HUES6 (cell line): Measurements from ENCODE around the gene CTDSPL.
"Not testable (repeated sequence)": the region's sequence is repeated elsewhere in the genome, so short reads cannot be mapped to it uniquely, and the experiment has no call there.

Source experiments
- H3K27ac ChIP-seq: 2 replicates; pipeline ENCODE4 v1.7.0; 2013; ENCODE audit warnings: low read depth, mild to moderate bottlenecking, low read length, inconsistent platforms
- H3K27me3 ChIP-seq: 2 replicates; pipeline ENCODE4 v1.6.1; 2013; ENCODE audit warnings: low read length; ENCODE audit not compliant: control insufficient read depth, insufficient read depth
- H3K36me3 ChIP-seq: 2 replicates; pipeline ENCODE4 v1.6.1; 2013; ENCODE audit warnings: low read length; ENCODE audit not compliant: control insufficient read depth, insufficient read depth
- H3K4me1 ChIP-seq: 2 replicates; pipeline ENCODE4 v1.6.1; 2013; ENCODE audit warnings: low read length; ENCODE audit not compliant: control insufficient read depth, insufficient read depth
- H3K4me3 ChIP-seq: 2 replicates; pipeline ENCODE4 v1.5.1; 2013; ENCODE audit warnings: low read depth, low read length
- H3K9ac ChIP-seq: one replicate; pipeline ENCODE4 v1.6.1; 2013; ENCODE audit warnings: mild to moderate bottlenecking, low read length
- H3K9me3 ChIP-seq: 2 replicates; pipeline ENCODE4 v1.6.1; 2013; ENCODE audit warnings: low read depth, low read length; ENCODE audit not compliant: control insufficient read depth, insufficient read depth

Gene CTDSPL

DNA sequence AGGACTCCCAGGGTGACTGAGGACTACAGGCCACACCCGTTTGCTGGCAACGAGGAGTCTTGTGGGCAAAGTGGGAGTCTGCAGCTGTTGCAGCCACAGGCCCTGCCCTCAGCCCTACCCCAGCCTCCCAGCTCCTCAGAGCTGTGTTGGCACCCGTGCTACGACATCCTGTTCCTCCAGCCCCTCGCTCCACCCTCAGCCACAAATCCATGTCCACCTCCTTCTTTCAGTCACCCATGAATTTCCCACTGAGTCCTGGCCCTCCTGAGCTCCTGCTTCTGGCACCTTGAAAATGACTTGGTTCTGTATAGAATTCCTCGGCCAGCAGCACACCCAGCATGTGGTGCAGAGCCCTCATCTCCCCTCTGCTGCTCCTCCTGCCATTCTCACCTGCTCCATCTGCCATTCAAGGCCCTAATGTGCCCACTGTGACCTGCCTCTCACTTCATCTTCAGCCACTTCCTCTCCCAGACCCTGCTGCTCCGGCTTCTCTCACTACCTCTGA lies 108.0 kb downstream of the CTDSPL start:
- Histone ChIP-seq H3K9ac (no peak overlapping the region), H3K36me3 (no peaks in the 10 kb centered on the region), H3K4me3 (no peak overlapping the region), H3K9me3 (no peaks in the 10 kb centered on the region), H3K4me1 (peaks cover 8% of the 10 kb centered on the region; the same call in 1 of the 2 replicates), H3K27me3 (no peaks in the 10 kb centered on the region), H3K27ac (no peak overlapping the region)

DNA sequence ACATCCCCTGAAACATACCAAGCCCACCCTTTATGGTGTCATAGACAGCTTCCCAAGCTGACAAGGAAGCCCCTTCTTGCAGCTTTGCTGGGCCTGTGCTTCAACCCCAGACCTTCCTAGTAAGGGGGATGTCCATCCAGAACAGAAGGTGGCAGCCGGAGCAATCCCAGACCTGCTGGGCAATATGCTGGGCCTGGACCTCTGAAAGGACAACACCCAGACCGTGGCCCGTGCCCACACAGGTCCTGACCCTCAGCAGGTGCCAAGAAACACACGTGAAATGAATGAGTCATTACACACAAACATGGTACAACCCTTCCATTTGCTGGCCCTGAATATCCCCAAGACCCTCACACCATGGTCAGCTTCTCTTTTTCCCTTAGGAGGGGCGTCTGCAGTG lies 109.1 kb downstream of the CTDSPL start:
- Histone ChIP-seq H3K9me3 (no peaks in the 10 kb centered on the region), H3K4me1 (peaks cover 8% of the 10 kb centered on the region; the same call in 1 of the 2 replicates), H3K4me3 (no peak overlapping the region), H3K27me3 (no peaks in the 10 kb centered on the region), H3K9ac (no peak overlapping the region), H3K36me3 (peaks cover 3% of the 10 kb centered on the region), H3K27ac (no peak overlapping the region)

DNA sequence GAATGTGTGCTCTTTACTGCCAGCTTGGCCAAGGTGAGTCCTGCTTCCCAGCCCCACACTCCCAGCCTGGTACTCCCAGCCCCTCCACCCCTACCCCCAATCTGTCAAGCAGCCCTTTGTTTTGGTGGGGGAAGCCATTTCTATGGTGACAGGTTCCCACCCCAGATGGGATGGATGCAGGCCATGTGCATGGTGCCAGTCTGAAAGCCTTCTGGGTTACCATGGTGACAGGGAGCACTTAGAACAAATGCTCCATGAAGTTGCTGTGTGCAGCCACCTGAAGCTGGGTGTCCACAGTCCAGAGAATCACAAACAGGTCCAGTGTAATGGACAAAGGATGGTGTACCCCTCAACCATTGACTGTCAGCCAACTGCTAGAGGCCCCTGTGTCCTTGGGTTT lies 109.8 kb downstream of the CTDSPL start:
- Histone ChIP-seq H3K27me3 (no peaks in the 10 kb centered on the region), H3K4me1 (peaks cover 8% of the 10 kb centered on the region; the same call in 1 of the 2 replicates), H3K9me3 (no peaks in the 10 kb centered on the region), H3K36me3 (peaks cover 7% of the 10 kb centered on the region), H3K27ac (no peak overlapping the region), H3K9ac (no peak overlapping the region), H3K4me3 (no peak overlapping the region)

DNA sequence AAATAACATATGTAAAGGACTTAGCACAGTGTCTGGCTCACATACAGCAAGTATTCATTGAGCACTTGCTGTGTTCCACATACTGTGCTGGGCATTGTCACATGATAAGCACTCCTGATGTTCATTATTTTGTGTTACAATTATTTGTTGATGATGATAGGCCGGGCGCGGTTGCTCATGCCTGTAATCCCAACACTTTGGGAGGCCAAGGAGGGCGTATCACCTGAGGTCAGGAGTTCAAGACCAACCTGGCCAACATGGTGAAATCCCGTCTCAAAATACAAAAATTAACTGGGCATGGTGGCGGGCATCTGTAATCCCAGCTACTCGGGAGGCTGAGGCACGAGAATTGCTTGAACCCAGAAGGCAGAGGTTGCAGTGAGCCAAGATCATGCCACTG lies 110.4 kb downstream of the CTDSPL start:
- H3K36me3 ChIP-seq, H3K27ac ChIP-seq, H3K9ac ChIP-seq, H3K27me3 ChIP-seq, H3K9me3 ChIP-seq, H3K4me3 ChIP-seq, H3K4me1 ChIP-seq: not testable (repeated sequence)

DNA sequence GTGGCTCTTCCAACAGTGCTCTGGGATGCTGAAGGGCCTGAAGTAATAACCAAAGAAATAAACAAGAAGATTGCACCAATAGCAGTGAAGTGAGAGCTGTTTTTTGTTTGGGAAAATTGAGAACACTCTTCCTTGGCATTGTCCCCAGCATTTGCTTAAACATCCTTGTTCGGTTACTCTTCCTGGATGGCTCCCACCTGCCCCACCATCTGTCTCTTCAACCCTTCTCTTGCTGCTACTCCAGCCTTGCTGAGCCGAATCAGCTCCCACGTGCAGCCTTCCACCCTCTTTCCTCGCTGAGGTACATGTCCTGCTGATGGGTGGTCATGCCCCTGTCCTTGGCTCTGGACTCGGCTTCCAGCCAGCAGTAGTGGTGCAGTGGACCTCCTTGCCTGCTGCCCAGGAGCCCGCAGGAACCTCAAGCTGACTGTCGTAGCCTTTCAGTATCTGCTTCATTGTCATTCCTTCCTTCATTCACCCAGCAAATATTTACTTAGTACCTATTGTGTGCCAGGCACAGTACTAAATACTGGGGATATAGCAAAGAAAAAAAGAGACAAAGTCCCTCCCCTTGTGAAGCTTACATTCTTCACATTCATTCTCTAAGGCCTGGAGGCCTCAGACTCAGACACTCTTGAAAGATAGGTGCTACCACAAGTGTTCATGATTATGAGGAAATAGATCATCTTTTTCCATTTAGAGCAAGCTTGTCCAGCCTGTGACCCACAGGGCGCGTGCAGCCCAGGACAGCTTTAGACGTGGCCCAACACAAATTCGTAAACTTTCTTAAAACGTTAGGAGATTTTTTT lies 111.8 kb downstream of the CTDSPL start:
- no peaks in the 10 kb centered on the region for H3K27me3 ChIP-seq
- no peaks in the 10 kb centered on the region for H3K9me3 ChIP-seq
- H3K4me1 ChIP-seq = peaks cover 8% of the 10 kb centered on the region; the same call in 1 of the 2 replicates
- H3K36me3 ChIP-seq = peaks cover 10% of the 10 kb centered on the region
- no peak overlapping the region for H3K27ac ChIP-seq
- no peak overlapping the region for H3K4me3 ChIP-seq
- no peak overlapping the region for H3K9ac ChIP-seq

DNA sequence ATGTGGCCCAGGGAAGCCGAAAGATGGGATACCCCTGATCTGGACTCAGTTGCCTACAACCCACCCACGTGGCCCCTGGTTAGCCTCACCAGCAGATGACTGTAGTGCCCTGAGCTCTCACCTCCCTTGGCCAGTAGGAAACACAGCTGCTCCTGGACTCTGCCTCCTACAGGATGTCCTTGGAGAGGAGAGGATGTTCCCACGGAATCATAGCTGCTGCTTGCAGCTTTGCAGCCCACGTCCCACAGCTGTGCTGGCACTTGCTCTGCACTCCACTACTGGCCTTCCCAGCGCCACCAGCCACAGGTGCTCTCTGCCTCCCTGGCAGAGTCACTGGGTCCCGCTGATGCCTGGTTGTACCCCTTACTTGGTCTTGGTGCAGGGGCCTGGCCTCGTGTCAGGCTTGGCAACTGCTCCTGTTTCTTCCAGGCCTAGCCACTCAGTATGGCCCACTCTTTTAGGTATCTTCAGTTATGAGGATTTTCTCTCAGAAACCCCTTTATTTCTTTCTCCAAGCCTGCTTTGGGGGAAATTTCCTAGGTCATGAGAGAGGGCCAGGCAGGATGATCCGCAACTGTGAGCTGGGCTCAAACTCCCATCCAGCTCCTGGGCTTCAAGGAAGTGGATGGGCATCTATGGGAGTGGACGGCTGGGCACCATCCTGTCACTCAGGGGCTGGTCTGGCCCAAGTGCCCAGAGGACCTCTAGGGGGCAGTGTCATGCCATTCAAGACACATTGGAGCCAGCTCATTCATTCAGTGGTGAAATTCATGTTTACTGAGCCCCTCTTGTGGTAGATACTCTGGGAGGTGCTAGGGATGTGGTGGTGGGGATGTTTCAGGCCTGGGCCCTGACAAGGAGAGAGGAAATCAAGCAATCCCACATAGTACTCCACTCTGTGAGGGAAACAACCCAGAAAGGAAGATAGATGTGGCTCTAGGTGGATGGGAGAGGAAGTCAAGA lies 112.7 kb downstream of the CTDSPL start:
- no peak overlapping the region for H3K4me3 ChIP-seq
- no peaks in the 10 kb centered on the region for H3K27me3 ChIP-seq
- H3K27ac ChIP-seq = no peak overlapping the region

DNA sequence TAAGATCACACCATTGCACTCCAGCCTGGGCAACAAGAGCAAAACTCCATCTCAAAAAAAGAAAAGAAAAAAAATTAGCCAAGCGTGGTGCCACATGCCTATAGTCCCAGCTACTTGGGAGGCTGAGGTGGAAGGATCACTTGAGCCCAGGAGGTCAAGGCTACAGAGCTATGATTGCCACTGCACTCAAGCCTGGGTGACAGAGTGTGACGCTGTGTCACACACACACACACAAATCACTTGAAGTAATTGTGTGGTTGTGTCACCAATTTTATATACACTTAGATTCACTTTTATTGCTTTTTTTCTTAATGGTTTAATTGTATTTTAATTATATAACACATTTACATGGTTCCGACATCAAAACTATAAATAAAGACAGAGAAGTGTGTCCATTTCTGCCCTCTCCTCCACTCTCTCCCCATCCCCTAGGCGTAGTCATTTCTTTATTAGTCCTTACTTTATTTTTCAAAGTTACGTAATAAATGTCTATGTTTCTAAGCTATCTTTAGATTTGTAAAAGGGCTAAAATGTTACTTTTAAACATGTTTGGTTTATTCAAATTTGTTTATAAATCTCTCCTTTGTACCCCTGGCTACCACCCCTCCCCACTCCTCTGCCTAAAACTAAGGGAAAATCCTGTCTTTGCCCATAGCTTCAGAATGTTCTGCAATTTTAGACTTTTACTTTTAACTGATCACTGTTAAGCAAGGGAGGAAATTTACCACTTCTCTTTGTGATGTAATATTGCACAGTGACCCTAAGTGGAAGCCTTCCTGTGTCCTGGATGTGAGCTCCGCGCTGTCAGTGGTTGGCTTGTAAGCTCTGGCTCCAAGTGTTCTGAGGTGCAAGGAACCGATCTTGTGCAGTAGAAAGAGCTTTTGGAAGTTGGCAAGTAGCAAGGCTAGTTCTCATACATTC lies 118.1 kb downstream of the CTDSPL start:
- Histone ChIP-seq H3K36me3 (peaks cover 22% of the 10 kb centered on the region), H3K4me1 (no peaks in the 10 kb centered on the region), H3K9me3 (no peaks in the 10 kb centered on the region), H3K4me3 (no peak overlapping the region), H3K9ac (no peak overlapping the region), H3K27me3 (no peaks in the 10 kb centered on the region), H3K27ac (no peak overlapping the region)

More for the DNA sequence above, 112.7 kb downstream of the CTDSPL start:
- peaks cover 10% of the 10 kb centered on the region for H3K36me3 ChIP-seq
- no peaks in the 10 kb centered on the region for H3K9me3 ChIP-seq
- H3K9ac ChIP-seq = no peak overlapping the region
- peaks cover 8% of the 10 kb centered on the region; the same call in 1 of the 2 replicates for H3K4me1 ChIP-seq

DNA sequence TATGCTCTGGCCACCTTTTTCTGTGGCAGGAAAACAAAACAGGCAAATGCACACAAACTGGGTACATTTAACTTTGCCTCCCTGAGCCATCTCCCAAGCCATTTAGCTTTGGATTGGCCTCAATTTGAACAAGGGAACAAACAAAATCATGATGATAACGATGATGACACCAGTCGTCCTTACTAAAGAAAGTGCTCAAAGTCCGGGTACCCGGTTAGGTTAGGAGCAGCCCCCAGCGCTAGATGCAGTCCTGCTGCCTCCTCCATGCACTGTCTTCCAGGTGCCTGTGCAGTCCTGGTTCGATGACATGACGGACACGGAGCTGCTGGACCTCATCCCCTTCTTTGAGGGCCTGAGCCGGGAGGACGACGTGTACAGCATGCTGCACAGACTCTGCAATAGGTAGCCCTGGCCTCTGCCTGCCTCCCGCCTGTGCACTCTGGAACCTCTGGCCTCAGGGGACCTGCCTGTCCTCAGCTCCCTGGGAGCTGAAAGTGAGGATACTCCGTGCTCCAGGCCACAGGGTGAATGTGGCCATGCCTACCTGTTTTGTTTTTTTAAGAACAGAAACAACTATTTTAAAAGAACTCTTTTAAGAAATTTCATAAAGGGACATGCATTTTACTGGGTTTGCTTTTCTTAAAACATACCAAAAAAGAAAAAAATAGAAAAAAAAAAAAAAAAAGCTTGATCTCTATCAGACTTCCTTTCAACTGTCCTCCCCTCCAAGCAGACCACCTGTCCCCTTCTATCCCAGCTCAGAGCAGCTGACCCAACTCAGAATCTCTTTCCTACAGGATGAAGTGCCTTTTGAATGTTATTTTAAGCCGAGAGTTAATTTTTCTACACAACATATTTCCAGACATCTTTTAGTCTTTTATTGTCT lies 119.0 kb downstream of the CTDSPL start:
- no peak overlapping the region for H3K9ac ChIP-seq
- no peaks in the 10 kb centered on the region for H3K27me3 ChIP-seq
- no peak overlapping the region for H3K27ac ChIP-seq
- no peaks in the 10 kb centered on the region for H3K4me1 ChIP-seq
- no peaks in the 10 kb centered on the region for H3K9me3 ChIP-seq
- H3K36me3 ChIP-seq = peaks cover 20% of the 10 kb centered on the region
- H3K4me3 ChIP-seq = no peak overlapping the region

DNA sequence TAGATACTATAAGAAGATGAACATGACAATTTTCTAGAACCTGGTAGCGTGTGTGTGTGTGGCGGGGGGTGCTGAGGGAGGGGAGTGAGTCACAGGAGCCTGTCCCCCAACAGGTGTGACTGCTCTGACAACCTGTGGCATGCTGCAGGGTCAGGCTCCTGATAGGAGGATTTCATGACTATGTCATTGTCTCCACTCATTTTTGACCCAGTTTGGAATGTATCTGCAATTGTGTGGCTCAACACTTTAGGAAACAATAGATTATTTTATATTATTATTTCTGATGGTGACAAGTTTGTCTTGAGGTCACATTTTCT lies 119.6 kb downstream of the CTDSPL start:
- Histone ChIP-seq H3K4me1 (no peaks in the 10 kb centered on the region), H3K4me3 (no peak overlapping the region), H3K9ac (no peak overlapping the region), H3K9me3 (no peaks in the 10 kb centered on the region), H3K27ac (no peak overlapping the region), H3K36me3 (peaks cover 15% of the 10 kb centered on the region), H3K27me3 (no peaks in the 10 kb centered on the region)

DNA sequence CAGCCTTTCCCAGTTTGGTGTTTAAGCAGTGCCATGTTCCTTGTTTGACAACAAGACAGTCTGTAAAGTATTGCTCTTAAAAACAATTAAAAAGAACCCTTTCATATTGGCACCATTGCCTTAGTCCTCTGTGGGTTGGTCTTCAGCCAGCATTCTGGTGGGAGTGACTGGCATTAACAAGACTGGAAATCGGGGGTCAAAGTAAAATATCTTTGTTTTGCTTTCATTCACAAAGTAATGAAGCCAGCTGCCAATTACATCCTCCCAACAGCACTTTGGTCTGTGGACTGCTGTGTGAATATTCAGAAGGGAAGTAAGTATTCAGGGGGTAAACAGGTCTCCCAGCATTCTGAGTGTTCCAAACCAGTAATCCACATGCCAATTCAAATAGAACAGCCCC lies 120.7 kb downstream of the CTDSPL start:
- H3K36me3 ChIP-seq = peaks cover 12% of the 10 kb centered on the region
- no peak overlapping the region for H3K27ac ChIP-seq
- no peak overlapping the region for H3K9ac ChIP-seq
- no peaks in the 10 kb centered on the region for H3K4me1 ChIP-seq
- no peaks in the 10 kb centered on the region for H3K27me3 ChIP-seq
- no peaks in the 10 kb centered on the region for H3K9me3 ChIP-seq
- no peak overlapping the region for H3K4me3 ChIP-seq
